ENCODE results near the gene DUSP6. TPM values are rescaled to one million over a fixed set of nuclear protein-coding genes. Genes with fewer than 3 reads are reported as not detected.

DUSP6 gene
- total RNA-seq, 1 experiment from 2014 or later: 72.9 TPM

Other genes with a start within 250 kb of the DUSP6 start
- 4.9 and 5.1 TPM in 2 replicates for gene GALNT4, start 172.3 kb upstream of the DUSP6 start, total RNA-seq (2014; rRNA removed; shearing (Covaris generic))
- 11.1 and 13.4 TPM in 2 replicates for gene POC1B, start 173.5 kb upstream of the DUSP6 start, total RNA-seq (2014; rRNA removed; shearing (Covaris generic))